Chondrocyte (in vitro differentiated cells): ENCODE data around the gene ITPK1. TPM values are rescaled to one million over a fixed set of nuclear protein-coding genes. Genes with fewer than 3 reads are reported as not detected.

ENCODE experiments used
- DNase-seq: peaks from one replicate; pipeline ENCODE4 v3.0.0; 2021; ENCODE audit warnings: mixed read lengths, low spot score
- H3K27ac Mint-ChIP-seq: one replicate; pipeline ENCODE4 v1.8.0; 2021; ENCODE audit warnings: mild to moderate bottlenecking, moderate library complexity, mixed read lengths; ENCODE audit not compliant: unreplicated experiment
- H3K27me3 Mint-ChIP-seq: 2 replicates; pipeline ENCODE4 v1.8.0; 2021; ENCODE audit warnings: low read depth, mixed read lengths
- H3K36me3 Mint-ChIP-seq: 2 replicates; pipeline ENCODE4 v1.8.0; 2021; ENCODE audit warnings: low read depth, mixed read lengths
- H3K4me1 Mint-ChIP-seq: 2 replicates; pipeline ENCODE4 v1.8.0; 2021; ENCODE audit warnings: low read depth, mild to moderate bottlenecking, mixed read lengths
- H3K4me3 Mint-ChIP-seq: one replicate; pipeline ENCODE4 v1.8.0; 2021; ENCODE audit warnings: mild to moderate bottlenecking, moderate library complexity, mixed read lengths; ENCODE audit not compliant: unreplicated experiment
- H3K9me3 Mint-ChIP-seq: 2 replicates; pipeline ENCODE4 v1.8.0; 2021; ENCODE audit warnings: low read depth, mixed read lengths
- CTCF ChIP-seq: fragments of 200-600 bp; sonication (generic); IDR thresholded peaks from 2 replicates; pipeline ENCODE4 v1.5.0; 2021; ENCODE audit warnings: antibody characterized with exemption, mild to moderate bottlenecking, moderate library complexity
- total RNA-seq: library from RNA; stranded (reverse); gene quantifications from 3 replicates; pipeline ENCODE4 v1.2.1, GENCODE V29; 2021

ITPK1 gene
- total RNA-seq, 1 donor from 2014 or later: 27.7 TPM

- Mint-ChIP-seq H3K27me3 (no peaks in the 10 kb centered on the region), H3K36me3 (peaks cover 3% of the 10 kb centered on the region), H3K27ac (no peak overlapping the region), H3K9me3 (no peaks in the 10 kb centered on the region), H3K4me3 (no peak overlapping the region), H3K4me1 (no peaks in the 10 kb centered on the region)
- TF ChIP-seq CTCF: no peak
- DNase-seq: no peak
Measured at GRCh38 chr14:93023039-93023438, 92.7 kb downstream of the ITPK1 start.

- H3K27me3 Mint-ChIP-seq: no peaks in the 10 kb centered on the region
- H3K27ac Mint-ChIP-seq: no peak overlapping the region
- DNase-seq: no peak
- H3K36me3 Mint-ChIP-seq: peaks cover 4% of the 10 kb centered on the region
- no peak for TF ChIP-seq CTCF
- no peaks in the 10 kb centered on the region for H3K9me3 Mint-ChIP-seq
- H3K4me1 Mint-ChIP-seq: no peaks in the 10 kb centered on the region
- no peak overlapping the region for H3K4me3 Mint-ChIP-seq
Measured at GRCh38 chr14:93019970-93020369, 95.8 kb downstream of the ITPK1 start.

GRCh38 chr14:93019367-93019843, 96.3 kb downstream of the ITPK1 start:
- Mint-ChIP-seq H3K4me1 (no peaks in the 10 kb centered on the region), H3K27me3 (no peaks in the 10 kb centered on the region), H3K4me3 (no peak overlapping the region), H3K9me3 (no peaks in the 10 kb centered on the region), H3K27ac (no peak overlapping the region), H3K36me3 (peaks cover 7% of the 10 kb centered on the region)
- no peak for DNase-seq
- no peak for TF ChIP-seq CTCF

- no peak overlapping the region for H3K4me3 Mint-ChIP-seq
- H3K27me3 Mint-ChIP-seq: no peaks in the 10 kb centered on the region
- H3K4me1 Mint-ChIP-seq: peaks cover 10% of the 10 kb centered on the region
- H3K27ac Mint-ChIP-seq: no peak overlapping the region
- H3K36me3 Mint-ChIP-seq: peaks cover 7% of the 10 kb centered on the region
- DNase-seq: no peak
- no peaks in the 10 kb centered on the region for H3K9me3 Mint-ChIP-seq
- TF ChIP-seq CTCF: no peak
Measured at GRCh38 chr14:93018366-93018765, 97.4 kb downstream of the ITPK1 start.

GRCh38 chr14:93017898-93018297, 97.8 kb downstream of the ITPK1 start:
- Mint-ChIP-seq H3K4me1 (peaks cover 14% of the 10 kb centered on the region), H3K4me3 (no peak overlapping the region), H3K27me3 (no peaks in the 10 kb centered on the region), H3K27ac (no peak overlapping the region), H3K9me3 (no peaks in the 10 kb centered on the region), H3K36me3 (peaks cover 7% of the 10 kb centered on the region)
- no peak for DNase-seq
- no peak for TF ChIP-seq CTCF
